HepG2 (cell line): ENCODE results near the gene GZF1. TPM values are rescaled to one million over a fixed set of nuclear protein-coding genes. Genes with fewer than 3 reads are reported as not detected.
A peak's percentile ranks its signal among the peaks of the same experiment; 100 is the strongest.

Experiments used
- ATF5 ChIP-seq: sonication (generic); formaldehyde crosslinking; IDR thresholded peaks from 2 replicates; pipeline ENCODE4 v1.4.0; 2020; ENCODE audit warnings: mild to moderate bottlenecking, low read depth, missing genetic modification reagents
- ATF7 ChIP-seq, 2 experiments: fragments of 450-650 bp in 1 of 2; sonication (generic) in 1 of 2; formaldehyde crosslinking in 1 of 2; IDR thresholded peaks; 2 replicates each; pipeline versions ENCODE4 v1.4.0 to v1.6.1; 2016 to 2020; ENCODE audit warnings: antibody characterized with exemption in 1 of 2, mild to moderate bottlenecking in 1 of 2, missing genetic modification reagents in 1 of 2
- ELF3 ChIP-seq: IDR thresholded peaks from 2 replicates; pipeline ENCODE4 v1.6.1; 2016; ENCODE audit warnings: missing genetic modification reagents, missing compliant biosample characterization
- FOXA1 ChIP-seq, 2 experiments: fragments of 450-650 bp in 1 of 2; sonication (generic) in 1 of 2; formaldehyde crosslinking in 1 of 2; IDR thresholded peaks; 2 replicates each; pipeline versions ENCODE4 v1.4.0 to v1.6.1; 2016 to 2020; ENCODE audit warnings: missing genetic modification reagents in 1 of 2
- FOXK1 ChIP-seq: sonication (generic); formaldehyde crosslinking; IDR thresholded peaks from 2 replicates; pipeline ENCODE4 v1.4.0; 2020; ENCODE audit warnings: low read depth, missing genetic modification reagents, borderline replicate concordance
- HMGXB4 ChIP-seq, 2 experiments: sonication (generic) in 1 of 2; formaldehyde crosslinking in 1 of 2; IDR thresholded peaks; 2 replicates each; pipeline versions ENCODE4 v1.4.0 to v1.6.1; 2018 to 2020; ENCODE audit warnings: missing genetic modification reagents in 2 of 2, borderline replicate concordance in 1 of 2, low read depth in 1 of 2, mild to moderate bottlenecking in 1 of 2, missing biosample characterization in 1 of 2
- NFKBIZ ChIP-seq: IDR thresholded peaks from 2 replicates; pipeline ENCODE4 v1.6.1; 2018; ENCODE audit warnings: missing genetic modification reagents, missing compliant biosample characterization
- NONO ChIP-seq, 2 experiments: fragments of 450-650 bp in 1 of 2; sonication (generic) in 1 of 2; formaldehyde crosslinking in 1 of 2; IDR thresholded peaks in 1 of 2; conservative IDR thresholded peaks in 1 of 2; 2 replicates each; pipeline versions ENCODE4 v1.6.1 to v1.8.0; 2017 to 2022; ENCODE audit warnings: mild to moderate bottlenecking in 1 of 2, missing genetic modification reagents in 1 of 2, moderate library complexity in 1 of 2
- NR2F1 ChIP-seq, 2 experiments: fragments of 450-650 bp in 1 of 2; formaldehyde crosslinking in 1 of 2; IDR thresholded peaks; 2 replicates each; pipeline versions ENCODE4 v1.5.0 to v1.6.1; 2016 to 2020; ENCODE audit warnings: mild to moderate bottlenecking in 1 of 2, missing compliant biosample characterization in 1 of 2, missing genetic modification reagents in 1 of 2, moderate library complexity in 1 of 2
- SOX5 ChIP-seq: IDR thresholded peaks from 2 replicates; pipeline ENCODE4 v1.6.1; 2016; ENCODE audit warnings: borderline replicate concordance
- TBX3 ChIP-seq: fragments of 450-650 bp; IDR thresholded peaks from 2 replicates; pipeline ENCODE4 v1.6.1; 2017; ENCODE audit warnings: antibody characterized with exemption, mild to moderate bottlenecking, inconsistent platforms, borderline replicate concordance
- TEF ChIP-seq: sonication (generic); formaldehyde crosslinking; IDR thresholded peaks from 2 replicates; pipeline ENCODE4 v1.5.0; 2020; ENCODE audit warnings: missing genetic modification reagents
- TFDP1 ChIP-seq: IDR thresholded peaks from 2 replicates; pipeline ENCODE4 v1.6.1; 2016; ENCODE audit warnings: missing compliant biosample characterization, missing genetic modification reagents, borderline replicate concordance
- ZNF12 ChIP-seq: sonication (generic); formaldehyde crosslinking; IDR thresholded peaks from 2 replicates; pipeline ENCODE4 v1.5.0; 2020; ENCODE audit warnings: missing genetic modification reagents
- ZNF124 ChIP-seq: sonication (generic); formaldehyde crosslinking; IDR thresholded peaks from 2 replicates; pipeline ENCODE4 v1.4.0; 2020; ENCODE audit warnings: missing genetic modification reagents
- ZNF446 ChIP-seq: sonication (generic); formaldehyde crosslinking; IDR thresholded peaks from 2 replicates; pipeline ENCODE4 v1.5.0; 2020; ENCODE audit warnings: mild to moderate bottlenecking, missing genetic modification reagents
- ZNF615 ChIP-seq: sonication (generic); formaldehyde crosslinking; IDR thresholded peaks from 2 replicates; pipeline ENCODE4 v1.5.0; 2020; ENCODE audit warnings: mild to moderate bottlenecking, missing genetic modification reagents, borderline replicate concordance
- ZNF691 ChIP-seq: sonication (generic); formaldehyde crosslinking; IDR thresholded peaks from 2 replicates; pipeline ENCODE4 v1.4.0; 2020; ENCODE audit warnings: missing genetic modification reagents, low read depth, mild to moderate bottlenecking, borderline replicate concordance
- ZNF724P ChIP-seq: sonication (generic); formaldehyde crosslinking; IDR thresholded peaks from 2 replicates; pipeline ENCODE4 v1.8.0; 2022; ENCODE audit warnings: missing genetic modification reagents, borderline replicate concordance
- ZNF772 ChIP-seq: sonication (generic); formaldehyde crosslinking; IDR thresholded peaks from 2 replicates; pipeline ENCODE4 v1.5.0; 2020; ENCODE audit warnings: mild to moderate bottlenecking, missing genetic modification reagents
- ZXDC ChIP-seq: sonication (generic); formaldehyde crosslinking; IDR thresholded peaks from 2 replicates; pipeline ENCODE4 v1.5.0; 2020; ENCODE audit warnings: mild to moderate bottlenecking, missing genetic modification reagents
- polyA plus RNA-seq, 8 experiments: library from polyadenylated mRNA; depleted of rRNA in 3 of 8; stranded (reverse) in 7 of 8; unstranded in 1 of 8; fragments of >200 nt; fragmentation: Illumina TruSeq in 4 of 8; extraction: Trizol in 4 of 8; gene quantifications; 2 replicates each; pipeline versions ENCODE4 v1.2.1 to v1.2.3, GENCODE V29; 2011 to 2016; ENCODE audit warnings: low read depth in 4 of 8, missing spikeins in 1 of 8, mixed read lengths in 1 of 8; ENCODE audit not compliant: insufficient read depth in 1 of 8
- total RNA-seq, 5 experiments: library from RNA; depleted of rRNA; stranded (reverse); fragments of >200 nt; fragmentation: Illumina TruSeq; extraction: Trizol; gene quantifications; 2 replicates each; pipeline ENCODE4 v1.2.3, GENCODE V29; 2016; ENCODE audit warnings: low read depth in 1 of 5

GZF1 gene
- total and polyA plus RNA-seq, 2 of the 13 experiments (the other 11 are each of a cell fraction or from before 2014, with no cell fraction given), result 16.9 to 26.0 TPM

- TF ChIP-seq NONO (IDR thresholded peaks at IDR 0.05) (no peak), NONO (CRISPR knock-in tag; conservative IDR thresholded peaks at IDR 0.05) (no peak), ATF5 (no peak), TBX3 (no peak), ZNF724P (CRISPR knock-in tag) (no peak), HMGXB4 (CRISPR knock-in tag; IDR thresholded peaks at IDR 0.05; ENCODE audit: borderline replicate concordance in 1 of 2, low read depth in 1 of 2) (peak in 1 of 2 experiments; percentile 52; a peak in 1 of 4 replicates), ZXDC (CRISPR knock-in tag) (no peak), ZNF12 (CRISPR knock-in tag) (peak; percentile 78), FOXA1 (IDR thresholded peaks at IDR 0.05) (no peak), FOXA1 (CRISPR knock-in tag; IDR thresholded peaks at IDR 0.05) (peak; percentile 52; the same call in 1 of the 2 replicates), ELF3 (peak; percentile 57; the same call in 1 of the 2 replicates), ZNF446 (no peak), ZNF615 (CRISPR knock-in tag) (no peak), ATF7 (IDR thresholded peaks at IDR 0.05) (no peak), ATF7 (CRISPR knock-in tag; IDR thresholded peaks at IDR 0.05) (no peak), ZNF691 (CRISPR knock-in tag) (no peak), TFDP1 (CRISPR knock-in tag) (no peak), ZNF124 (no peak), ZNF772 (CRISPR knock-in tag) (no peak), NFKBIZ (0 out of 2 replicates have a peak, but pooled peaks have one; percentile 49), SOX5 (CRISPR knock-in tag) (peak; percentile 49; the same call in 1 of the 2 replicates), TEF (peak; percentile 91), FOXK1 (CRISPR knock-in tag) (peak; percentile 91; the same call in 1 of the 2 replicates), NR2F1 (CRISPR knock-in tag; IDR thresholded peaks at IDR 0.05) (no peak)
Measured at GRCh38 chr20:23412026-23412425, 50.0 kb downstream of the GZF1 start (continued).
